AG09309 (cell line): ENCODE measurements around the gene CCDC38.

ENCODE experiments used
- DNase-seq: peaks from one replicate; pipeline ENCODE4 v3.0.0-alpha.2; 2010; ENCODE audit warnings: low read depth
- H3K4me3 ChIP-seq: 2 replicates; pipeline ENCODE4 v1.5.1; 2011; ENCODE audit warnings: mild to moderate bottlenecking, low read depth, low read length, moderate library complexity; ENCODE audit not compliant: control insufficient read depth
- CTCF ChIP-seq: IDR thresholded peaks from 2 replicates; pipeline ENCODE4 v1.5.1; 2011; ENCODE audit warnings: mild to moderate bottlenecking, low read depth, low read length, inconsistent platforms; ENCODE audit not compliant: insufficient read depth, control insufficient read depth; ENCODE audit errors: missing control alignments

The CCDC38 gene

GRCh38 chr12:95922231-95922630 is 20.2 kb downstream of the CCDC38 start:
- DNase-seq: no peak
- H3K4me3 ChIP-seq: no peak overlapping the region
- TF ChIP-seq CTCF: no peak

- no peak overlapping the region for H3K4me3 ChIP-seq
- no peak for TF ChIP-seq CTCF
- DNase-seq: no peak
Observed at GRCh38 chr12:95919110-95919509, 23.3 kb downstream of the CCDC38 start.

- no peak overlapping the region for H3K4me3 ChIP-seq
- TF ChIP-seq CTCF: peak; percentile 89
- DNase-seq: no peak
Observed at GRCh38 chr12:95918194-95918993, 24.0 kb downstream of the CCDC38 start.

GRCh38 chr12:95909871-95910270 is 32.5 kb downstream of the CCDC38 start:
- no peak for DNase-seq

GRCh38 chr12:95908573-95908972 is 33.8 kb downstream of the CCDC38 start:
- DNase-seq: no peak

More at GRCh38 chr12:95909871-95910270, 32.5 kb downstream of the CCDC38 start:
- no peak for TF ChIP-seq CTCF
- no peak overlapping the region for H3K4me3 ChIP-seq

GRCh38 chr12:95898081-95898480 is 44.3 kb downstream of the CCDC38 start:
- DNase-seq: no peak
- TF ChIP-seq CTCF: no peak
- H3K4me3 ChIP-seq: no peak overlapping the region

More at GRCh38 chr12:95908573-95908972, 33.8 kb downstream of the CCDC38 start:
- H3K4me3 ChIP-seq: no peak overlapping the region
- TF ChIP-seq CTCF: no peak
